GM18870 (cell line): ENCODE results near the gene CYP2A6.

Experiments
- ATAC-seq: cut with Tn5 transposase; IDR thresholded peaks from one replicate; pipeline ENCODE4 v1.9.1; 2021; ENCODE audit warnings: moderate library complexity; ENCODE audit not compliant: unreplicated experiment

Gene CYP2A6

DNA sequence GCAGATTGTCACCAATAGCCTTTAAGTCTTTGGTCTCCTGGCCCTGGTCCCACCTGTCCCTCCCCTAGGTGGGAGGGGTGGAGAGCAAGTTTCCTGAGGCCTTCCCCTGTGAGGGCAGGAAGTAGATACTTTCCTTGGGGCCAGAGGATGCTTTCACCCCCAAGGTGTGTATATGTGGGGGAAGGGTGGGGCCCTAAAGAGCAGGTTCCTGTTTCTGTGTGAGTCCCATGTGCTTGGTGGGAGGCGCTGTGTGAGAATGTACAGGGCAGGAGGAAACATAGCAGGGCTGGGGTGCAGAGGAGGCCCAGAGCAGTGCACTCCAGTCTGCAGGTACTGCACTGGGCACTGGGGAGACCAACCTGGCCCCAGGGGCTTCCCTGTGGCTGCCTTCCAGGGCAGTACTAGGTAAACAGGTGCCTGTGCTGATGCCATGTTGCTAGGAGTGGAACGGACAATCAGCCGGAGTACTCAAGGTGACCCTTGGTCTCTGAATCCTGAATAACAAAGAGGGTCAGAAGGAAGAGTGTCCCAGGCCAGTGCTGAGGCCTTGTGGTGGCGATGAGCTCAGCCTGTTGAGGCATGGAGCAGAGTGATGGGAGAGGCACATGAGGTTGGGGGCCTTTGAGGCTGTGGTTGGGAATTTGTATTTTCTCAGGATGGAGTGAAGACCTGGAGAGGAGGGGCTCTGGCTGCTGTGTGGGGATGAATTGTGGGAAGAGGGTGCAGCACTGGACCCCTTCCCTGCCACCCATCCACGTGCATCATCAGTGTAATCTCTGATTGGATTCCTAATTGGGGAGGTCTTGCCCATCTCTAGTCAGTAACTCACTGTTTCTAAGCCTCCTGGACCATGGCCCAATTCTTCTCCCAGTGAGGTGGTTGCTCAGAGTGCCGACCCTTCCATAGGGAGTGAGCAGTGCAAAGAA is 46.1 kb downstream of the CYP2A6 start:
- ATAC-seq: no peak

GRCh38 chr19:40803170-40803856 is 46.9 kb downstream of the CYP2A6 start:
- ATAC-seq: no peak

- ATAC-seq: no peak
These were observed 47.7 kb downstream of the CYP2A6 start for GRCh38 chr19:40802300-40803169.

GRCh38 chr19:40801426-40802299 is 48.6 kb downstream of the CYP2A6 start:
- no peak for ATAC-seq

GRCh38 chr19:40800997-40801377 is 49.3 kb downstream of the CYP2A6 start:
- ATAC-seq: no peak

DNA sequence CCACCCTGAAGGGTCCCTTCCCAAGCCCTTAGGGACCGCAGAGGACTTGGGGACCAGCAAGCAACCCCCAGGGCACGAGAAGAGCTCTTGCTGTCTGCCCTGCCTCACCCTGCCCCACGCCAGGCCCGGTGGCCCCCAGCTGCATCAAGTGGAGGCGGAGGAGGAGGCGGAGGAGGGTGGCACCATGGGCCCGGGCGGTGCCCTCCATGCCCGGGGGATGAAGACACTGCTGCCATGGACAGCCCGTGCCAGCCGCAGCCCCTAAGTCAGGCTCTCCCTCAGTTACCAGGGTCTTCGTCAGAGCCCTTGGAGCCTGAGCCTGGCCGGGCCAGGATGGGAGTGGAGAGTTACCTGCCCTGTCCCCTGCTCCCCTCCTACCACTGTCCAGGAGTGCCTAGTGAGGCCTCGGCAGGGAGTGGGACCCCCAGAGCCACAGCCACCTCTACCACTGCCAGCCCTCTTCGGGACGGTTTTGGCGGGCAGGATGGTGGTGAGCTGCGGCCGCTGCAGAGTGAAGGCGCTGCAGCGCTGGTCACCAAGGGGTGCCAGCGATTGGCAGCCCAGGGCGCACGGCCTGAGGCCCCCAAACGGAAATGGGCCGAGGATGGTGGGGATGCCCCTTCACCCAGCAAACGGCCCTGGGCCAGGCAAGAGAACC is 49.8 kb downstream of the CYP2A6 start:
- no peak for ATAC-seq

DNA sequence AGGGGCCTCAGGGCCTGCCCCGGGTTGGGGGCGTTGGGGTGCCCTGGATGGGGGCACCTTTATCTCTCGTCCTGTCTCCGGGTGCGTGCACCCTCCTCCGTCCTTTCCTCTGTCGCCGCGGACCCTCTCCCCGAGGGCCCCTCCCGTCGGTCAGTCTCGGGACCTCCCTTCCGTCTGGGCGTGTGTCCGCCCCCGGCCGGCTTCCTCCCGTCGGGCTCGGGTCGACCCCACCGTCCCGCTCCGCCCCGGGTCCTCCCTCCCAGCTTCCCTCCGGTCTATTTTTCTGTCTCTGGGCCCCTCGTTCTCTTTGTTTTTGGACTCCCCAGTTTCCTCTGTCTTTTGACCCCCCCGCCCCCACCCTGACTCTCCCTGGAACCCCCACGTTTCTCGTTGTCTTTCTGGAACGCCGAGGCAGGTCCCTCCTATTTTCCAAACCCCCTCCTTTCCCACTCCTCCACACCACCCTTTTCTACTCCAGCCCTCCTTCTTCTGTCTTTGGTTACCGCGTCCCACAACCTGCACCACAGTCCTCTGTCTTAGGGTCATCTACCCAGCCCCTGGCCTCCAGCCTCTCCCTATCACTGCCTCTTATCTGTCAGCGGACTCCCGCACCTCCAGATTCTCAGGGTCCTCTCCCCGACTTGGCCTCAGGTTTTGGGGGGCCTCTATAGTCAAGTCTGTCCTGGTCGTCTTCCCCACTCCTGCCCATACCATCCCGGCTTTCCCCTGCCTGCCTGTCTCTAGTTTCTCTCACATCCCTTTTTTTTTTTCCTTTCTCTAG is 50.5 kb downstream of the CYP2A6 start:
- ATAC-seq: no peak

DNA sequence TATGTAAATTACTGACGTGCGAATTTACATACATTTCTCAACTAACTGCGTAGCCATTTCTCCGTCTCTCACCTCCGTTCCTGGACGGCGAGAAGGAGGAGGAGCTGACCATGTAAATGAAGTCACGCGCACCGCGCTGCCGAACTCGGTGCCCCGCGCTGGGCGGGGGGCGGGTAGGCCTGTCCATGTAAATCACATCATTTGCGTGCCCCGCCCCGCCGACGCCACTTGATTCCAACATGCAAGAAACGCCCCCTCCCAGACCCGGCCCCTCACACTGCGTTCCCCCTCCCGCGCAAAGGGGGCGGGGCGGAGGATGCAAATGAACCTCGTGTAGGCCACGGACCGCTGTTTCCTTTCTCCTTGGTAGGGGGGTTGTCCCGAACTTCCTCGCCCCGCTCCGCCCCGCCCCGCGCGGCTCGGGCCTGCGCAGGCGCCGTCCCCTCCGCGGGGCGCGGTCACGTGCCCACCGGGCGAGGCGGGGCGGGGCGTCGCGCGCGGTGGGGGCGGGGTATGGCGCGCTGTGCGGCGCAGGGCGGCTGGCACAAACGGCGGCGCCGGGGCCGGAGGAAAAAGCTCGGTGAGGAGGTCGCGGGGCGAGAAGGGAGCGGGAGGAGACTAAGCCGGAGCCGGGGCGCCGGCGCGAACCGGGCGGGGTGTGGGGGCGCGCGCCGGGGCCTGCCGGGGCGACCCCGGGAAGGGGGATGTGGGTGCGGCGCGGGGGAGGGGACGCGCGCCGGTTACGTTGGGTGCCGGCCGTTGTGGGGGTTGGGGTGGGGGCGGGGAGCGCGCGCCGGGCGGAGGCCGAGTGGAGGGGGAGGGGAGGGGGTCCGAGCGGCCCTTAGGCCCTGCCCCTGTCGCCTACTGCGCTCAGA is 51.3 kb downstream of the CYP2A6 start, which contains the start of gene EGLN2:
Gene EGLN2 (plus strand): TSS at position 509 of the 875 bp plus-strand sequence. CDS start 1,382 bp downstream, outside the sequence.
- ATAC-seq: peak; percentile 69

DNA sequence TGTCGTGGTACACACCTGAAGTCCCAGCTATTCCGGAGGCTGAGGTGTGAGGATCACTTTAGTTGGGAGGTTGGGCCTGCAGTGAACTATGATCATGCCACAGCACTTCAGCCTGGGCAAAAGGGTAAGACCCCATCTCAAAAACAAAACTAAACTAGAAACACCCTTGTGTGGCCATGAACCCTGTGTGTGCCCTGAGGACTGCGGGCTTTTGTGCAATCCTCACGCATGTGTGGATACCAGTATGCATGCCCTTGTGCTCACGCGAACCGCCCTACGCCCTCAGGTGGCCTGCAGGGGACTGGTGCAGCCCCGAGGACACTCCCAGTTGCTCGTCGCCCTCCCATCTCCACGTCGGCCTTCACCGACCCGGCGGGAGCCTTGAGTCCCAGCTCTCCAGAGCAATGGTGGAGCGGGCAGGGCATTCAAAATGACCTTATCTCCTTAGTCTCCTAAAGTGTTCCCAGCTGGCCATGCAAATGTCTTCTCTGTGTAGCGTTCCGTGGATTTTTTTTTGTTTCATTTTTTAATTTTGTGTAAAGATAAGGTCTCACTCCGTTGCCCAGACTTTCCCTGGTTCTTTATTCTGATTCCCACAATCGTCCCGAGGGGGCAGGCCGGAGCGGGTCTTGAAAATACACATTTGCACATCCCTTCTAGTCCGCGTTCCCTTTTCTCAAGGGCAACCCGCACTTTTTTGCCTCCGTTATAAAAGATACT is 52.1 kb downstream of the CYP2A6 start:
- ATAC-seq: peak; percentile 40

DNA sequence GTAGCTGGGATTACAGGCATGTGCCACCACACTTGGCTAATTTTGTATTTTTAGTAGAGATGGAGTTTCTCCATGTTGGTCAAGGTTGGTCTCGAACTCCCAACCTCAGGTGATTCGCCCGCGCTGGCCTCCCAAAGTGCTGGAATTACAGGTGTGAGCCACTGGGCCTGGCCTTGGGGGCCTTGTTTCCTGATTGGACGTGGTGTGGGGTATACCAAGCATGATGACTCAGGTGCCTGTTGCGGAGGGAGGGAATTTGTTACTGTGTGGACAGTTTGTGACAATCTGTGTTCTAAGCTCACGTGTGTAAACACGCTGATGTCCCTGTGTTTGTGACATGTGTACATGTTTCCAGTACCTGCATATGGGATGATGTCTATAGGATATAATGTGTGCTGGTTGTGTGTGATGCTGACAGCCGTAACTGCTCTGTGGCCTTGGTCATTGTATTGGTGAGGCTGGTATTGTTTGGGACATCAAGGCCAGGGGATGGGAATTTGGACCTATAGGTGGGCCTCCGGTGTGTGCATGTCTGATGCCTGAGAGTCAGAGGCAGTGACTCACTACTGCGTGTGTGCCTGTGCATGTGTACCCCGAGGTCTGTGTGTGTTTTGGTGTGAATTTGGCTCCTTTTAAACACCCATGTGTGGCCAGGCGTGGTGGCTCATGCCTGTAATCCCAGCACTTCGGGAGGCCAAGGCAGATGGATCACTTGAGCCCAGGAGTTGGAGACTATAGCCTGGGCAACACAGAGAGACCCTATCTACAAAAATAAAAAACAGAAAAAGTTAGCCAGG is 52.9 kb downstream of the CYP2A6 start:
- ATAC-seq: no peak
